Measurements from ENCODE around the gene OSBPL1A.

OSBPL1A gene

DNA sequence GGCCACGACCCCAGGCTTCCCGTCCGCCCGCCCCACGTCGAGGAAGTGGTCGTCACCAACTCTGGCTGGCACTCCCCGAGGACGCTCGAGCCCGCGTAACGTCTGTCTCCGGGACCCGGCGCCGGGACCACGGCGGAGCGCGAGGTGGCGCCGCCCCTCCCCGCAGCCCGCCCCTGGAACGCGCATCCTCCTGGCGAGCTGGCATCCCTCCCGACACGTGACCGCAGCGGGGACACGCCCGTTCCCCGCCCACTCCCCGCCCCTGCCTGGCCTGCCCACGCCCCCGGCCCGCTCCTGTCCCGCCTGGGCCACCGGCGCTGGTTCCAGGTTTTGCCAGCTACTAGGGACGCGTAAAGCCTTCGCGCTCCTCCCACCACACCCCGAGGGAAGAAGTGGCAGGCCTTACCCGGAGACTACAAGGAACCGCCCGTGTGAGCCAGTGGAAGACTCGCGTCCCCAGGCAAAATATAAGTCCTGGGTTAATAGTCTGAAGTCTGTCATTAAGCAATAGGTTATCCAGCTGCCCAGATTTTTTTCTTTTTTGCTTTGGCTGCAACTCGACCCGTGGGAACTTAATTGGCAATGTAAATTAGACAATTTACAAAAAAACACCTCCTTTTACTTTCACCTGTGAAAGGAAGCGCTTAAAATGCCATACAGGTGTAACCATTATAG is at the start of gene OSBPL1A:
OSBPL1A (minus strand) TSS at position 131 of the 675 bp plus-strand sequence. CDS start 20,291 bp downstream, outside the sequence.
- H3K27ac ChIP-seq: peak within 1 kb of the TSS; percentile 75
- 0 out of 2 replicates have a peak, but pooled peaks have one; percentile 3 for TF ChIP-seq CTCF (IDR thresholded peaks at IDR 0.05)
- TF ChIP-seq ZFX (IDR thresholded peaks at IDR 0.05; ENCODE audit: borderline replicate concordance): no peak

DNA sequence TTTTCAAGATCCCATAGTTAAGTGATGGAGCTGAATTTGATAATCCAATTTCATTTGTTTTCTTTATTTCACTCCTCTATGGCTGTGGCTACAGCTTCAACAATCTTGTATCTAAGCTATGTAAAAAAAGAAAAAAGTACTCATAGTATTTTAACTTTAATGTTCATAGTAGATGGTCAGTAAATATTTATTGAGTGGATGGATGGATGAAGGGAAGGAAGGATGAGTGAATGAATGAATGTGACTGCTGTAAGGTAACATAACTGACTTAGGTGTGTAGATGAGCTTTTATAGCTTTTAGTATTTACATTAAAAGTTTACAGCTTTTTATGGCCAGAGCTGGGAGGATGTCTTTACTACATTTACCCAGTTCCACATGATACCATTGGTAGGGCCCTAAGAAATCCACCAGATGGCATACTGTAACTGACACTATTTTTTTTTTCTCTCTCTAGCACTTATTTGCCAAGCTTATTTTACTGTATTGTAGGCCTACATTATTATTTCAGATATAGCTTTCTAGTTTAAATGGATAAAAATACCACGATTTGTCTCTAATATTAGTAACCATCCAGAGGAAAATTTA is 49.4 kb upstream of the OSBPL1A start:
- peak; percentile 52 for TF ChIP-seq CTCF (IDR thresholded peaks at IDR 0.05)
- no peak for TF ChIP-seq ZFX (IDR thresholded peaks at IDR 0.05; ENCODE audit: borderline replicate concordance)
- no peak overlapping the region for H3K27ac ChIP-seq

- no peak overlapping the region for H3K27ac ChIP-seq
- TF ChIP-seq CTCF (IDR thresholded peaks at IDR 0.05) (no peak), ZFX (IDR thresholded peaks at IDR 0.05; ENCODE audit: borderline replicate concordance) (no peak)
Measured at GRCh38 chr18:24446453-24446852, 48.8 kb upstream of the OSBPL1A start.

DNA sequence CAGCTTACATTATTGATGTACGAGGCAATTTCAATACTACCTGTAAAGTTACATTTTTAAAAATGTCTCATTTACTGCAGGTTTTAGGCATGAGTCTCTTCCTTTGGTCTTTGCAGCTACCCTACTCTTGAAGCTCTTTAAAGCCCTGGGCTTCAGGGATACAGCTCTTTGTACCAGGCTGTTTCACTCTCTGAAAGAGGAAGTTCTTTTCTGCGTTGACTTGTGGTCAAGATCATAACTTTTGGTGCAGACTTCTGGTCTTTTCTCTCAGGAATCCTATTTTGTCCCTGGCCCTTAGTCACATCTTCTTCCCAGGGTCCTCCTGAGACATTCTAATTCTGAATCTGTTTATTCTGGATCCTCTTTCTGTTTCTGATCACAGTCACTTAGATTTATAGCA is 46.2 kb upstream of the OSBPL1A start:
- H3K27ac ChIP-seq: no peak overlapping the region
- TF ChIP-seq CTCF (IDR thresholded peaks at IDR 0.05) (no peak), ZFX (IDR thresholded peaks at IDR 0.05; ENCODE audit: borderline replicate concordance) (no peak)

- no peak overlapping the region for H3K27ac ChIP-seq
- TF ChIP-seq ZFX (IDR thresholded peaks at IDR 0.05; ENCODE audit: borderline replicate concordance) (no peak), CTCF (IDR thresholded peaks at IDR 0.05) (no peak)
Measured at GRCh38 chr18:24436939-24437338, 39.3 kb upstream of the OSBPL1A start.

DNA sequence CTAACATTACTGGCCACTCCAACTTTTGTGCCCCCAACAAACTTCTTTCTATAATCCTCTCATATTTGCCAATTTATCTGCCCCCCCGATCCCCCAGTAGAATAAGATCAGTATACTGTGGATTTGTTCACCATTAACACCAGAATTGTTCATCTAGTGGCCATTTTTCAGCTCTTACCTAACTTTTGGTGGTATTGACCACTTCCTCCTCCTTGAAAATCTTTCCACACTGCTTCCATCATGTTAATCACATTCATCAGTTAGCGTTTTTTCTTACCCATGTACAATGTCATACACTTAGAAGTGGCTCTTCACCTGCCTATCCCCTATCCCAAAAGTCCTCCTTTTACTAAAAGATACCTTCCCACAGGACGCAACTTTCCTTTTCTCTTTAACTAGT is 35.0 kb upstream of the OSBPL1A start:
- no peak overlapping the region for H3K27ac ChIP-seq
- TF ChIP-seq CTCF (IDR thresholded peaks at IDR 0.05) (no peak), ZFX (IDR thresholded peaks at IDR 0.05; ENCODE audit: borderline replicate concordance) (no peak)

DNA sequence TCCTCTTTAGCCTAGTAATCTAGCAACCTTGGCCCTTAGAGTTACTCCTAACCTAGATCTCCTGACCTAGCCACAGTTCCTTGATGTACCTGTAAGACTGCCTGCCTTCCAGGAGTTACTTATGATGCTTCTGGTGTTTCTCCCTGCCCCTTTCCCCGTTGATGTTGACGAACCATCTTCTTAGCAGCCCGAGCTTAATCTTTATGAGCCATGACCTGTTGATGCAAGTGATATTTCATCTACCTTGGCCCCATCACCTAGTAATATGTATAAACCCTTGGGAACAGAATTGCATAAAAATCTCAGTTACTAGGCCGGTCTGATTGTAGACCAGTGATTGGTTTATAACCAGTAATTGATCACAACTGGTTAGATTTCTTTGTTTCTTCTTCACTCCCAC is 31.6 kb upstream of the OSBPL1A start:
- TF ChIP-seq CTCF (IDR thresholded peaks at IDR 0.05) (no peak), ZFX (IDR thresholded peaks at IDR 0.05; ENCODE audit: borderline replicate concordance) (no peak)

More for the DNA sequence above, 31.6 kb upstream of the OSBPL1A start:
- H3K27ac ChIP-seq: no peak overlapping the region

All from 22Rv1 (cell line).